IMR-90 (cell line): ENCODE data around the gene ADGRG4.
"Not testable (repeated sequence)": the region's sequence is repeated elsewhere in the genome, so short reads cannot be mapped to it uniquely, and the experiment has no call there.

ENCODE experiments used
- CTCF ChIP-seq: conservative IDR thresholded peaks from 2 replicates; pipeline ENCODE4 v1.5.1; 2012; ENCODE audit warnings: mild to moderate bottlenecking, low read depth, low read length, improper control_type of control experiment
- FOS ChIP-seq: fragments of 150-350 bp; IDR thresholded peaks from 2 replicates; pipeline ENCODE4 v1.6.1; 2016; ENCODE audit warnings: low read depth, low read length
- MAFK ChIP-seq: IDR thresholded peaks from 2 replicates; pipeline ENCODE4 v1.6.1; 2012; ENCODE audit warnings: low read depth, low read length, improper control_type of control experiment
- POLR2A ChIP-seq: IDR thresholded peaks from 2 replicates; pipeline ENCODE4 v1.6.1; 2012; ENCODE audit warnings: mild to moderate bottlenecking, low read depth, low read length
- RCOR1 ChIP-seq: IDR thresholded peaks from 2 replicates; pipeline ENCODE4 v1.6.1; 2012; ENCODE audit warnings: mild to moderate bottlenecking, low read length, improper control_type of control experiment; ENCODE audit not compliant: insufficient replicate concordance

- not testable (repeated sequence) for TF ChIP-seq CTCF, POLR2A, FOS, RCOR1, MAFK
These were observed 144.9 kb downstream of the ADGRG4 start for GRCh38 chrX:136445674-136446073.
